ENCODE data around the gene TAS2R13.

Gene TAS2R13

DNA sequence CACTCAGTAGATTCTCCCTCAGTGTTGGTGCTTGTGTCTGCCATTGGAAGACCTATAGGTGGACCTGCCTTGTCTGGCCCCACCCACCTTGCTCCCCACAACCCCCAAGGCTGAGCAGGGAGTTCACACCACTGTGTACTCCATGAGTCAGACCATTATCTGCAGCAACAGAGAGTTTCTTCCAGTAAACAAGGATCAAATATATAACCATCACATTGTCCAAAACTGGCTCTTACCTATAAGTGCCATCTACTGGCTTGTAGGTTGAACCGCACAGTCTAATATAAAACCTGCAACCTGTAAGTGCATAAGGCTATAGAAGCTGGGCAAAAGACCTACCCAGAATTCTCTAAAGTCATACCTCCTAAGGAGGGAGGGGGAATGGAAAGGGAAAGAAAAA, 7.9 kb downstream of the TAS2R13 start:
- H3K27me3 ChIP-seq = no peaks in the 10 kb centered on the region
- H3K36me3 ChIP-seq = no peaks in the 10 kb centered on the region
- no peak overlapping the region for H3K4me3 ChIP-seq (ENCODE audit: low read depth in 1 of 2, low read length in 1 of 2)
- H3K9me3 ChIP-seq = no peaks in the 10 kb centered on the region
- TF ChIP-seq CTCF (IDR thresholded peaks at IDR 0.05) = no peak
- H3K27ac ChIP-seq = no peak overlapping the region
- H3K4me1 ChIP-seq (ENCODE audit: control insufficient read depth in 1 of 2, insufficient read depth in 1 of 2, low read depth in 1 of 2, low read length in 1 of 2) = no peaks in the 10 kb centered on the region

DNA sequence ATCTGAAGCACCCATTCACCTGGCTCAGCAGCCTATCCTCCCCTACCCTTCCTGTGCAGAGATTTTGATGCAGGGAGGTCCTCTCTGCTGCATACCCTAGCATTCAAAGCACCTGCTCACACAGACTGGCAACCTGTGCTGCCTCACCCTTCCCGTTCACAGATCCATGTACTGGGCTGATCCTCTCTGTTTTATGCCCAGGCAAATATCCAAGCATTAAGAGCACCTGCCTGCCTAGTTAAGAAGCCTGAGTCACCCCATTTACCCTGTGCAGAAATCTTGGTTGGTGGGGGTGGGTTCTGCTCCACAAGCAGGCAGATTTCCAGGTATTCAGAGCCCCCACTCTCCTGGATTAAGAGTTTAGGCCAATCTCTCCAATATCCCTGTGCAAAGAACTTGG, 8.4 kb downstream of the TAS2R13 start:
- Histone ChIP-seq H3K27ac (no peak overlapping the region), H3K4me3 (ENCODE audit: low read depth in 1 of 2, low read length in 1 of 2) (no peak overlapping the region), H3K4me1 (ENCODE audit: control insufficient read depth in 1 of 2, insufficient read depth in 1 of 2, low read depth in 1 of 2, low read length in 1 of 2) (no peaks in the 10 kb centered on the region), H3K36me3 (no peaks in the 10 kb centered on the region), H3K27me3 (no peaks in the 10 kb centered on the region), H3K9me3 (no peaks in the 10 kb centered on the region)
- no peak for TF ChIP-seq CTCF (IDR thresholded peaks at IDR 0.05)

GRCh38 chr12:10900530-10900929, 8.8 kb downstream of the TAS2R13 start:
- H3K36me3 ChIP-seq = no peaks in the 10 kb centered on the region
- H3K9me3 ChIP-seq = no peaks in the 10 kb centered on the region
- no peak overlapping the region for H3K4me3 ChIP-seq (ENCODE audit: low read depth in 1 of 2, low read length in 1 of 2)
- TF ChIP-seq CTCF (IDR thresholded peaks at IDR 0.05) = no peak
- H3K27ac ChIP-seq = no peak overlapping the region
- no peaks in the 10 kb centered on the region for H3K4me1 ChIP-seq (ENCODE audit: control insufficient read depth in 1 of 2, insufficient read depth in 1 of 2, low read depth in 1 of 2, low read length in 1 of 2)
- no peaks in the 10 kb centered on the region for H3K27me3 ChIP-seq

- Histone ChIP-seq H3K9me3 (no peaks in the 10 kb centered on the region), H3K27ac (no peak overlapping the region), H3K36me3 (no peaks in the 10 kb centered on the region), H3K4me1 (ENCODE audit: control insufficient read depth in 1 of 2, insufficient read depth in 1 of 2, low read depth in 1 of 2, low read length in 1 of 2) (no peaks in the 10 kb centered on the region), H3K4me3 (ENCODE audit: low read depth in 1 of 2, low read length in 1 of 2) (no peak overlapping the region), H3K27me3 (no peaks in the 10 kb centered on the region)
- TF ChIP-seq CTCF (IDR thresholded peaks at IDR 0.05) = no peak
Observed at GRCh38 chr12:10896854-10897253, 12.5 kb downstream of the TAS2R13 start.

DNA sequence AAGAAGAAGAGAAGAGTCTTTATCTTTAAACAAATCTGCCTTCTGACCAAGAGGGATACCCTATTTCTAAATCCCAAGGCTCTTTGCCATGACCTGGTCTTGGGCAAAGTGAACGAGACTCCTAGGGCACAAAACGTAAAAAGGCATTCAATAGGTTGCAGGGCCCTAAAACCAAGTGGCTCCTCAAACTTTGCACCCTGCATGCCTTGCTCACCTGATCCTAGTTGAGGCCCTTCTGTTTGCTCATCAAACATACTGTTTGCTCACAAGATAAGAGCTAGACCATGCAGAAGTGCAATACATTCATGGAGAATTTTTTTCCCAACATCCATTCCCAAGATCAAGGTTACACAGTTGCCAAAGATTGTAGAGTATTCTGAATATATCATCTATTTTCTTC, 17.4 kb downstream of the TAS2R13 start:
- no peak for TF ChIP-seq CTCF (IDR thresholded peaks at IDR 0.05)
- H3K27ac ChIP-seq = no peak overlapping the region

DNA sequence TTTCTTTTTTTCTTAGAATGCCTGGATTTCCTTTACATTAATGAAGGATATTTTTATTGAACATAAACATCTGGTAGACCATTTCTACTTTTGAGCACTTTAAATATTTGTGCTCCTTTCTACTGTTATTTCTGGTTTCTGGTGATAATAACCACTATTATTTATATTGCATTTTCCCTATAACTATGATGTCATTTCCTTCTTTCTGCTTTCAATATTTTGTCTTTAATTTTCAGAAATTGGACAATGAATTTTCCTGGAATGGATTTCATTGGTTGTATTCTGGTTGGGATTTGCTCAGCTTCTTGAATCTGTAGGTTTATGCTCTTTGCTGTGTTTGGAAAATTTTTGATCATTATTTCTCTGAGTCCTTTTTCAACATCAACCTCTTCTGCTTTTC, 20.1 kb downstream of the TAS2R13 start:
- Histone ChIP-seq H3K4me3 (ENCODE audit: low read depth in 1 of 2, low read length in 1 of 2) (no peak overlapping the region), H3K27ac (no peak overlapping the region), H3K9me3 (no peaks in the 10 kb centered on the region), H3K4me1 (ENCODE audit: control insufficient read depth in 1 of 2, insufficient read depth in 1 of 2, low read depth in 1 of 2, low read length in 1 of 2) (no peaks in the 10 kb centered on the region), H3K36me3 (no peaks in the 10 kb centered on the region), H3K27me3 (no peaks in the 10 kb centered on the region)
- no peak for TF ChIP-seq CTCF (IDR thresholded peaks at IDR 0.05)

More for the DNA sequence above, 17.4 kb downstream of the TAS2R13 start:
- no peaks in the 10 kb centered on the region for H3K27me3 ChIP-seq
- no peak overlapping the region for H3K4me3 ChIP-seq (ENCODE audit: low read depth in 1 of 2, low read length in 1 of 2)
- no peaks in the 10 kb centered on the region for H3K4me1 ChIP-seq (ENCODE audit: control insufficient read depth in 1 of 2, insufficient read depth in 1 of 2, low read depth in 1 of 2, low read length in 1 of 2)
- H3K36me3 ChIP-seq = no peaks in the 10 kb centered on the region
- H3K9me3 ChIP-seq = no peaks in the 10 kb centered on the region
